CD4-positive, alpha-beta T cell (primary cell): ENCODE results near the gene PORCN. TPM values are rescaled to one million over a fixed set of nuclear protein-coding genes. Genes with fewer than 3 reads are reported as not detected.

ENCODE experiments used
- ATAC-seq: fragments of 200-7000 bp; cut with Tn5 transposase; one replicate; pipeline ENCODE4 v1.10.0; 2022; ENCODE audit warnings: mild to moderate bottlenecking; ENCODE audit not compliant: poor library complexity
- CTCF ChIA-PET: fragments of 350-600 bp; sonication (Branson Sonifier 250); formaldehyde crosslinking; loops from one replicate; lab custom pipeline; 2021; ENCODE audit warnings: antibody characterized with exemption, inconsistent platforms; lab: Charles Lee
- POLR2A ChIA-PET: fragments of 350-600 bp; sonication (Branson Sonifier 250); formaldehyde crosslinking; loops from one replicate; lab custom pipeline; 2021; ENCODE audit warnings: antibody characterized with exemption, inconsistent platforms; lab: Charles Lee
- DNase-seq, 14 experiments: peaks; one replicate each; pipeline ENCODE4 v3.0.0-alpha.2; 2013 to 2020; ENCODE audit warnings: mixed read lengths in 2 of 14
- H3K27ac ChIP-seq, 2 donors: one replicate each; pipeline versions ENCODE4 v1.5.1 to v1.7.0; 2013; ENCODE audit warnings: low read length in 2 of 2, low read depth in 1 of 2, mild to moderate bottlenecking in 1 of 2
- H3K27me3 ChIP-seq, 2 experiments: 1 replicate in 1 of 2; 2 replicates in 1 of 2; pipeline versions ENCODE4 v1.6.1 to v1.7.0; 2013; ENCODE audit warnings: low read length in 2 of 2, control low read depth in 1 of 2, mild to moderate bottlenecking in 1 of 2, moderate library complexity in 1 of 2; ENCODE audit not compliant: insufficient read depth in 2 of 2, control insufficient read depth in 1 of 2
- H3K36me3 ChIP-seq: one replicate; pipeline ENCODE4 v1.6.1; 2013; ENCODE audit warnings: low read length, control low read depth; ENCODE audit not compliant: insufficient read depth
- H3K4me1 ChIP-seq: one replicate; pipeline ENCODE4 v1.6.1; 2013; ENCODE audit warnings: low read length, control low read depth; ENCODE audit not compliant: insufficient read depth
- H3K4me3 ChIP-seq: one replicate; pipeline ENCODE4 v1.5.1; 2013; ENCODE audit warnings: mild to moderate bottlenecking, low read length, moderate library complexity
- H3K9me3 ChIP-seq, 2 experiments: 1 replicate in 1 of 2; 2 replicates in 1 of 2; pipeline versions ENCODE4 v1.6.1 to v1.7.0; 2013; ENCODE audit warnings: low read length in 2 of 2, mild to moderate bottlenecking in 2 of 2, control low read depth in 1 of 2, moderate library complexity in 1 of 2; ENCODE audit not compliant: control insufficient read depth in 1 of 2, insufficient read depth in 1 of 2
- H3K27ac Mint-ChIP-seq: one replicate; pipeline ENCODE4 v1.8.0; 2020; ENCODE audit warnings: mixed read lengths
- H3K27me3 Mint-ChIP-seq: one replicate; pipeline ENCODE4 v1.8.0; 2021; ENCODE audit warnings: mixed read lengths
- H3K36me3 Mint-ChIP-seq: one replicate; pipeline ENCODE4 v1.8.0; 2021; ENCODE audit warnings: low read depth, mixed read lengths
- H3K4me1 Mint-ChIP-seq: one replicate; pipeline ENCODE4 v1.8.0; 2021; ENCODE audit warnings: low read depth, mixed read lengths
- H3K4me3 Mint-ChIP-seq: one replicate; pipeline ENCODE4 v1.8.0; 2020; ENCODE audit warnings: mild to moderate bottlenecking, mixed read lengths
- H3K9me3 Mint-ChIP-seq: one replicate; pipeline ENCODE4 v1.8.0; 2020; ENCODE audit warnings: mixed read lengths
- CTCF ChIP-seq: fragments of 200-600 bp; IDR thresholded peaks from one replicate; pipeline ENCODE4 v1.8.0; 2022; ENCODE audit warnings: antibody characterized with exemption, mild to moderate bottlenecking
- intact Hi-C, 2 experiments: fragments of 100-400 bp; cut with DNase I in 1 of 2; cut with micrococcal nuclease in 1 of 2; formaldehyde crosslinking; loops; one replicate each; pipeline versions ENCODE4 v1.15.1 to v1.9.0; 2023 to 2025; cut with DNase I, micrococcal nuclease
- total RNA-seq, 174 experiments: library from RNA in 2 of 174; stranded (reverse) in 2 of 174; gene quantifications; one replicate each; pipeline ENCODE4 v1.2.3 and lab custom pipeline; 2021 to 2026

The PORCN gene
- total RNA-seq, 2 experiments from 2014 or later, result 12.0 to 14.1 TPM

GRCh38 chrX:48558271-48558670 is 49.5 kb downstream of the PORCN start:
- Histone ChIP-seq H3K4me3 (no peak overlapping the region), H3K27me3 (no peaks in the 10 kb centered on the region), H3K9me3 (no peaks in the 10 kb centered on the region), H3K27ac (no peak overlapping the region), H3K36me3 (peaks cover 40% of the 10 kb centered on the region), H3K4me1 (no peaks in the 10 kb centered on the region)
- intact Hi-C loops, result no loop called here
- ChIA-PET POLR2A (no interaction called here), CTCF (no interaction called here)
- no peaks in the 10 kb centered on the region for H3K9me3 Mint-ChIP-seq
- no peaks in the 10 kb centered on the region for H3K27me3 Mint-ChIP-seq
- ATAC-seq (no peak), DNase-seq (no peak)
- no peaks in the 10 kb centered on the region for H3K4me1 Mint-ChIP-seq
- peaks cover 59% of the 10 kb centered on the region for H3K36me3 Mint-ChIP-seq
- H3K4me3 Mint-ChIP-seq, result no peak overlapping the region
- H3K27ac Mint-ChIP-seq, result no peak overlapping the region
- TF ChIP-seq CTCF, result no peak

- Histone ChIP-seq H3K27ac (no peak overlapping the region), H3K4me1 (no peaks in the 10 kb centered on the region), H3K27me3 (no peaks in the 10 kb centered on the region), H3K4me3 (no peak overlapping the region), H3K36me3 (peaks cover 40% of the 10 kb centered on the region), H3K9me3 (no peaks in the 10 kb centered on the region)
- DNase-seq (no peak), ATAC-seq (no peak)
- ChIA-PET POLR2A (no interaction called here), CTCF (no interaction called here)
- intact Hi-C loops, result no loop called here
- no peak overlapping the region for H3K4me3 Mint-ChIP-seq
- no peak overlapping the region for H3K27ac Mint-ChIP-seq
- no peaks in the 10 kb centered on the region for H3K4me1 Mint-ChIP-seq
- TF ChIP-seq CTCF, result no peak
- H3K9me3 Mint-ChIP-seq, result no peaks in the 10 kb centered on the region
- peaks cover 57% of the 10 kb centered on the region for H3K36me3 Mint-ChIP-seq
- no peaks in the 10 kb centered on the region for H3K27me3 Mint-ChIP-seq
Measured at GRCh38 chrX:48559636-48560035, 50.8 kb downstream of the PORCN start.

GRCh38 chrX:48560056-48560455 is 51.3 kb downstream of the PORCN start:
- no peak overlapping the region for H3K4me3 ChIP-seq
- H3K4me3 Mint-ChIP-seq, result no peak overlapping the region
- H3K9me3 ChIP-seq, result no peaks in the 10 kb centered on the region
- H3K27me3 ChIP-seq, result no peaks in the 10 kb centered on the region
- no peaks in the 10 kb centered on the region for H3K4me1 Mint-ChIP-seq
- no peak for TF ChIP-seq CTCF
- ChIA-PET CTCF (no interaction called here), POLR2A (no interaction called here)
- DNase-seq (no peak), ATAC-seq (no peak)
- H3K4me1 ChIP-seq, result no peaks in the 10 kb centered on the region
- H3K9me3 Mint-ChIP-seq, result no peaks in the 10 kb centered on the region
- H3K27ac Mint-ChIP-seq, result no peak overlapping the region
- no peaks in the 10 kb centered on the region for H3K27me3 Mint-ChIP-seq
- H3K27ac ChIP-seq, result no peak overlapping the region
- peaks cover 36% of the 10 kb centered on the region for H3K36me3 ChIP-seq
- intact Hi-C loops, result no loop called here
- H3K36me3 Mint-ChIP-seq, result peaks cover 53% of the 10 kb centered on the region
